GM19468 (cell line): ENCODE measurements around the gene CDNF.

ENCODE experiments used
- ATAC-seq: cut with Tn5 transposase; IDR thresholded peaks from one replicate; pipeline ENCODE4 v1.9.1; 2021; ENCODE audit warnings: mild to moderate bottlenecking, moderate library complexity, moderate number of reproducible peaks; ENCODE audit not compliant: unreplicated experiment; ENCODE audit errors: extremely low read depth

Gene CDNF

GRCh38 chr10:14801723-14802122 is 36.1 kb downstream of the CDNF start:
- ATAC-seq: no peak

- ATAC-seq: no peak
Measured at GRCh38 chr10:14800397-14800796, 37.4 kb downstream of the CDNF start.

GRCh38 chr10:14798636-14799035 is 39.2 kb downstream of the CDNF start:
- no peak for ATAC-seq

GRCh38 chr10:14787938-14788337 is 49.9 kb downstream of the CDNF start:
- ATAC-seq: no peak

GRCh38 chr10:14784459-14785055 is 53.3 kb downstream of the CDNF start:
- ATAC-seq: no peak

- ATAC-seq: no peak
Measured at GRCh38 chr10:14782691-14783363, 55.0 kb downstream of the CDNF start.

GRCh38 chr10:14781763-14782162 is 56.1 kb downstream of the CDNF start:
- ATAC-seq: no peak

- no peak for ATAC-seq
Measured at GRCh38 chr10:14779001-14779651, 58.7 kb downstream of the CDNF start.

- no peak for ATAC-seq
Measured at GRCh38 chr10:14776546-14776945, 61.3 kb downstream of the CDNF start.

- ATAC-seq: no peak
Measured at GRCh38 chr10:14775656-14776055, 62.2 kb downstream of the CDNF start.

GRCh38 chr10:14774797-14775196 is 63.0 kb downstream of the CDNF start, which contains the start of gene FAM107B:
Gene FAM107B, minus strand, starts transcription at chr10:14774897. Its CDS starts 234 bp downstream, at chr10:14774663.
- ATAC-seq: no peak

- ATAC-seq: no peak
Measured at GRCh38 chr10:14774214-14774580, 63.6 kb downstream of the CDNF start.

GRCh38 chr10:14773551-14774213 is 64.2 kb downstream of the CDNF start:
- ATAC-seq: no peak

GRCh38 chr10:14772399-14772798 is 65.4 kb downstream of the CDNF start:
- no peak for ATAC-seq

- no peak for ATAC-seq
Measured at GRCh38 chr10:14770927-14771326, 66.9 kb downstream of the CDNF start.
